Measurements from ENCODE around the gene FPR3. TPM values are rescaled to one million over a fixed set of nuclear protein-coding genes. Genes with fewer than 3 reads are reported as not detected.

FPR3 gene
- total RNA-seq, 6 donors from 2014 or later, result 8.8 to 50.9 (median 20.1) TPM

GRCh38 chr19:51820011-51820410 is 25.1 kb downstream of the FPR3 start:
- H3K9me3 ChIP-seq, result peaks cover 0 to 9% (median 0%) of the 10 kb centered on the region in 4 donors
- no peaks in the 10 kb centered on the region for H3K36me3 ChIP-seq
- peak overlapping the region in 1 of 4 donors; percentile 23 for H3K27ac ChIP-seq
- H3K4me3 ChIP-seq, result no peak overlapping the region
- peaks cover 0 to 5% (median 0%) of the 10 kb centered on the region in 4 donors for H3K4me1 ChIP-seq
- H3K27me3 ChIP-seq, result no peaks in the 10 kb centered on the region
- whole genome bisulfite sequencing, 2 donors, result 53 to 54% methylated on average over 3 of the region's 3 CpGs
- TF ChIP-seq EP300 (IDR thresholded peaks at IDR 0.05), result no peak
- no peak for TF ChIP-seq CTCF (IDR thresholded peaks at IDR 0.05)
- no peak for TF ChIP-seq POLR2AphosphoS5 (IDR thresholded peaks at IDR 0.05)
- TF ChIP-seq POLR2A (IDR thresholded peaks at IDR 0.05), result no peak
- no peak for DNase-seq
- peak in 1 of 2 donors; percentile 54 for ATAC-seq (ENCODE audit: low FRiP score in 2 of 2)

GRCh38 chr19:51820831-51821446 is 26.0 kb downstream of the FPR3 start:
- WGBS, 2 donors, result 68 to 72% methylated on average over 7 of the region's 7 CpGs
- TF ChIP-seq POLR2AphosphoS5 (IDR thresholded peaks at IDR 0.05) (no peak), EP300 (IDR thresholded peaks at IDR 0.05) (no peak), POLR2A (IDR thresholded peaks at IDR 0.05) (no peak), CTCF (IDR thresholded peaks at IDR 0.05) (no peak)
- DNase-seq (no peak), ATAC-seq (ENCODE audit: low FRiP score in 2 of 2) (no peak)
- H3K9me3 ChIP-seq, result peaks cover 0 to 8% (median 0%) of the 10 kb centered on the region in 4 donors
- no peaks in the 10 kb centered on the region for H3K27me3 ChIP-seq
- no peaks in the 10 kb centered on the region for H3K36me3 ChIP-seq
- peak overlapping the region in 1 of 4 donors; percentile 28 for H3K27ac ChIP-seq
- peaks cover 0 to 5% (median 0%) of the 10 kb centered on the region in 4 donors for H3K4me1 ChIP-seq
- no peak overlapping the region for H3K4me3 ChIP-seq

- no peak for DNase-seq
- Histone ChIP-seq H3K27ac (peak overlapping the region in 1 of 4 donors; percentile 28), H3K9me3 (peaks cover 0 to 10% (median 0%) of the 10 kb centered on the region in 4 donors), H3K4me1 (peaks cover 0 to 5% (median 0%) of the 10 kb centered on the region in 4 donors), H3K4me3 (no peak overlapping the region), H3K36me3 (no peaks in the 10 kb centered on the region), H3K27me3 (no peaks in the 10 kb centered on the region)
- WGBS, 2 donors, result 50 to 53% methylated on average over 3 of the region's 3 CpGs
- TF ChIP-seq CTCF (IDR thresholded peaks at IDR 0.05) (no peak), POLR2A (IDR thresholded peaks at IDR 0.05) (no peak), POLR2AphosphoS5 (IDR thresholded peaks at IDR 0.05) (no peak), EP300 (IDR thresholded peaks at IDR 0.05) (no peak)
- ATAC-seq (ENCODE audit: low FRiP score in 2 of 2), result no peak
Measured at GRCh38 chr19:51821456-51821855, 26.5 kb downstream of the FPR3 start.

- Histone ChIP-seq H3K4me1 (peaks cover 0 to 5% (median 0%) of the 10 kb centered on the region in 4 donors), H3K9me3 (peaks cover 0 to 12% (median 0%) of the 10 kb centered on the region in 4 donors), H3K27ac (peak overlapping the region in 3 of 4 donors; percentile 17 to 39 (median 28)), H3K27me3 (no peaks in the 10 kb centered on the region), H3K36me3 (no peaks in the 10 kb centered on the region), H3K4me3 (no peak overlapping the region)
- DNase-seq (no peak), ATAC-seq (ENCODE audit: low FRiP score in 2 of 2) (no peak)
- TF ChIP-seq POLR2AphosphoS5 (IDR thresholded peaks at IDR 0.05), result no peak
- no peak for TF ChIP-seq EP300 (IDR thresholded peaks at IDR 0.05)
- TF ChIP-seq CTCF (IDR thresholded peaks at IDR 0.05), result no peak
- no peak for TF ChIP-seq POLR2A (IDR thresholded peaks at IDR 0.05)
Measured at GRCh38 chr19:51821921-51822320, 27.0 kb downstream of the FPR3 start.

GRCh38 chr19:51822325-51822724 is 27.4 kb downstream of the FPR3 start:
- Histone ChIP-seq H3K27ac (peak overlapping the region in 3 of 4 donors; percentile 17 to 39 (median 28)), H3K4me3 (no peak overlapping the region), H3K4me1 (peaks cover 0 to 5% (median 0%) of the 10 kb centered on the region in 4 donors), H3K27me3 (no peaks in the 10 kb centered on the region), H3K36me3 (no peaks in the 10 kb centered on the region), H3K9me3 (peaks cover 0 to 12% (median 0%) of the 10 kb centered on the region in 4 donors)
- ATAC-seq (ENCODE audit: low FRiP score in 2 of 2) (peak in 1 of 2 donors; percentile 34), DNase-seq (no peak)
- 67 to 77% methylated on average over 2 of the region's 2 CpGs for WGBS, 2 donors
- TF ChIP-seq EP300 (IDR thresholded peaks at IDR 0.05) (no peak), POLR2A (IDR thresholded peaks at IDR 0.05) (peak in 1 of 4 donors; percentile 19)
